ENCODE results near the gene ARL3.

Gene ARL3

GRCh38 chr10:102675011-102675665, 39.1 kb downstream of the ARL3 start:
- H3K27ac ChIP-seq = peak overlapping the region; percentile 80
- DNase-seq = no peak
- TF ChIP-seq CTCF (IDR thresholded peaks at IDR 0.05; ENCODE audit: low read depth, low read length) = no peak
- H3K4me3 ChIP-seq (ENCODE audit: low read depth, low read length) = peak overlapping the region; percentile 4
- no peaks in the 10 kb centered on the region for H3K27me3 ChIP-seq (ENCODE audit: insufficient read depth, low read depth, severe bottlenecking)
- peaks cover 5% of the 10 kb centered on the region for H3K36me3 ChIP-seq
- H3K9me3 ChIP-seq (ENCODE audit: severe bottlenecking) = no peaks in the 10 kb centered on the region

GRCh38 chr10:102674566-102674965, 39.6 kb downstream of the ARL3 start:
- no peak overlapping the region for H3K4me3 ChIP-seq (ENCODE audit: low read depth, low read length)
- H3K36me3 ChIP-seq = peaks cover 3% of the 10 kb centered on the region
- no peaks in the 10 kb centered on the region for H3K9me3 ChIP-seq (ENCODE audit: severe bottlenecking)
- peak overlapping the region; percentile 80 for H3K27ac ChIP-seq
- H3K27me3 ChIP-seq (ENCODE audit: insufficient read depth, low read depth, severe bottlenecking) = no peaks in the 10 kb centered on the region
- DNase-seq = no peak
- no peak for TF ChIP-seq CTCF (IDR thresholded peaks at IDR 0.05; ENCODE audit: low read depth, low read length)

- H3K9me3 ChIP-seq (ENCODE audit: severe bottlenecking) = no peaks in the 10 kb centered on the region
- DNase-seq = peak; percentile 60
- peak overlapping the region; percentile 80 for H3K27ac ChIP-seq
- TF ChIP-seq CTCF (IDR thresholded peaks at IDR 0.05; ENCODE audit: low read depth, low read length) = no peak
- peak overlapping the region; percentile 17 for H3K4me3 ChIP-seq (ENCODE audit: low read depth, low read length)
- no peaks in the 10 kb centered on the region for H3K27me3 ChIP-seq (ENCODE audit: insufficient read depth, low read depth, severe bottlenecking)
- no peaks in the 10 kb centered on the region; the same call in 1 of the 2 replicates for H3K36me3 ChIP-seq
Measured at GRCh38 chr10:102673819-102674511, 40.2 kb downstream of the ARL3 start.

GRCh38 chr10:102673236-102673818, 40.9 kb downstream of the ARL3 start:
- H3K9me3 ChIP-seq (ENCODE audit: severe bottlenecking) = no peaks in the 10 kb centered on the region
- no peaks in the 10 kb centered on the region for H3K27me3 ChIP-seq (ENCODE audit: insufficient read depth, low read depth, severe bottlenecking)
- no peak overlapping the region for H3K4me3 ChIP-seq (ENCODE audit: low read depth, low read length)
- no peak for TF ChIP-seq CTCF (IDR thresholded peaks at IDR 0.05; ENCODE audit: low read depth, low read length)
- DNase-seq = no peak
- H3K27ac ChIP-seq = peak overlapping the region; percentile 80
- no peaks in the 10 kb centered on the region; the same call in 1 of the 2 replicates for H3K36me3 ChIP-seq

- Histone ChIP-seq H3K27ac (peak overlapping the region; percentile 74), H3K4me3 (ENCODE audit: low read depth, low read length) (no peak overlapping the region), H3K36me3 (no peaks in the 10 kb centered on the region), H3K9me3 (ENCODE audit: severe bottlenecking) (no peaks in the 10 kb centered on the region), H3K27me3 (ENCODE audit: insufficient read depth, low read depth, severe bottlenecking) (no peaks in the 10 kb centered on the region)
- DNase-seq = peak; percentile 89
- no peak for TF ChIP-seq CTCF (IDR thresholded peaks at IDR 0.05; ENCODE audit: low read depth, low read length)
Measured at GRCh38 chr10:102670871-102671434, 43.2 kb downstream of the ARL3 start.

Data from WERI-Rb-1 (cell line).